GM13977 (cell line): ENCODE data around the gene INTS6L.

Source experiments
- DNase-seq: peaks from one replicate; pipeline ENCODE4 v3.0.0; 2012; ENCODE audit warnings: low spot score
- CTCF ChIP-seq: IDR thresholded peaks from 2 replicates; pipeline ENCODE4 v1.5.1; 2012; ENCODE audit warnings: mild to moderate bottlenecking, control low read depth; ENCODE audit not compliant: insufficient read depth; ENCODE audit errors: extremely low read depth, missing control alignments
- in situ Hi-C: fragments of 300-500 bp; cut with MboI; formaldehyde crosslinking; loops from one replicate; pipeline ENCODE4 v1.12.0; 2022; ENCODE audit warnings: low sequenced_read_pairs, low pct_unique_long_range_greater_than_20kb, mixed read lengths, inconsistent platforms; ENCODE audit not compliant: unreplicated experiment

Gene INTS6L

GRCh38 chrX:135531813-135532212 lies 11.4 kb downstream of the INTS6L start:
- DNase-seq, result no peak
- no peak for TF ChIP-seq CTCF
- in situ Hi-C loops, result no loop called here

- no peak for TF ChIP-seq CTCF
- in situ Hi-C loops, result no loop called here
- no peak for DNase-seq
Measured at GRCh38 chrX:135535077-135535940, 14.8 kb downstream of the INTS6L start.

DNA sequence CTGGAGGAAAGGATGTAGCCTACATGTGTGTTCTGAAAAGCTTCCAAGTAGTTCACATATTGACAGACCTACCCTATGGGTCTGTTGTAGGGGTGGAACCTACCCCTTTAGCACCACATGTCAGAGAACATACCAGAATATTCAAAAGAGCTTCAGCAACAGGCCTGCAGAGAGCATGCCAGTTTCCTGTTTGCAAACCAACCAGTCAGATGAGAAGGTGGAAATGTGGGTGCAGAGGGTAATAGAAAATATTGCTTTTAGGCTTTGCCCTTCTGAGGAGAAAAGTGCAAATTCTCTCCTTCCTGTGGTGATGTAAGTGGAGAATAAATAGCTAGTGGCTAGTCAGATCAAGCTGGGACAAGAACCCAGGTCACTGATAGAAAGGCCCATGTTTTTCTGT lies 16.4 kb downstream of the INTS6L start:
- no peak for TF ChIP-seq CTCF
- no peak for DNase-seq
- in situ Hi-C loops, result no loop called here

DNA sequence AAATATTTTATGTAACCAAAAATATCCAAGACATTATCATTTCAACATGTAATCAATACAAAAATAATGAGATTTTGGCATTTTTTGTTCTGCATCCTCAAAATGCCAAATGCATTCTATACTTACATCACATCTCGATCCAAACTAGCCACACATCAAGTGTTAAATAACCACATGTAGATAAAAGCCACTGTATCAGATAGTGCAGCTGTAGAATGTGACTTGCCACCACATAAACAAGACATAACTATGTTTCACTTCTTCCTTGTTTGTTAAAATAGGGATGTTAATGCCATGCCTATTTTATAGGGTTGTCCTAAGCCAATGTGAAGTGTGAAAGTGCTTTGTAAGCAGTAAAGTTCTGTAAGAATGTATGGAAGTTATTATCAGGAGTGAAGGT lies 20.9 kb downstream of the INTS6L start:
- no peak for DNase-seq
- no peak for TF ChIP-seq CTCF
- in situ Hi-C loops, result no loop called here

GRCh38 chrX:135543172-135543571 lies 22.7 kb downstream of the INTS6L start:
- no peak for TF ChIP-seq CTCF
- in situ Hi-C loops, result no loop called here
- no peak for DNase-seq

DNA sequence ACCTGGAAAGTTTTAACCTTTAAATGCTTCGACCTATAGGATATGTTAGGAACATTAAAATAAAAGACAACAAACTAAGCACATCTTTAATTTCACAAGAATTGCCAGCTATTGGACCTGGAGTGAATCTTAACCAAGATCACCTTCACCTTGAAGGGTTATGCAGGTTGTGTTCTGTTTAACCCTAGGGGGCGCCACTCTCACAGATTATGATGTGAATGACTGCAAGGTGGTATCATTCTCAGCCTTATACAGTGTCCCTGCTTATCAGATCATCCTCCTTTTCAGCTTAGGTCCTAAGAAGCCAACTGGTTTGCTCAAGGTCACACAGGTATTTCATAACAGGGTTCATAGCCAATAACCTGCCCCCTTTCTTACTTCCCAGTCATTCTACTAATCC lies 23.5 kb downstream of the INTS6L start:
- peak; percentile 30 for TF ChIP-seq CTCF
- in situ Hi-C loops, result no loop called here
- no peak for DNase-seq
